HepG2 (cell line): ENCODE results near the gene KLF11. TPM values are rescaled to one million over a fixed set of nuclear protein-coding genes. Genes with fewer than 3 reads are reported as not detected.

Experiments used
- AGO1 ChIP-seq: fragments of 200-400 bp; formaldehyde crosslinking; IDR thresholded peaks from 2 replicates; pipeline ENCODE4 v1.6.1; 2017; ENCODE audit warnings: mild to moderate bottlenecking, low read depth, low read length, moderate library complexity; ENCODE audit not compliant: poor library complexity, severe bottlenecking
- AHR ChIP-seq: IDR thresholded peaks from 2 replicates; pipeline ENCODE4 v1.6.1; 2018; ENCODE audit warnings: missing genetic modification reagents, missing compliant biosample characterization
- ARID5B ChIP-seq: IDR thresholded peaks from 2 replicates; pipeline ENCODE4 v1.4.0; 2020; ENCODE audit warnings: mild to moderate bottlenecking, missing genetic modification reagents
- ATF5 ChIP-seq: sonication (generic); formaldehyde crosslinking; IDR thresholded peaks from 2 replicates; pipeline ENCODE4 v1.4.0; 2020; ENCODE audit warnings: mild to moderate bottlenecking, low read depth, missing genetic modification reagents
- CEBPG ChIP-seq: IDR thresholded peaks from 2 replicates; pipeline ENCODE4 v1.6.1; 2016
- CSRNP2 ChIP-seq: sonication (generic); formaldehyde crosslinking; conservative IDR thresholded peaks from 2 replicates; pipeline ENCODE4 v1.8.0; 2022; ENCODE audit warnings: low read depth, missing genetic modification reagents
- HMGXB3 ChIP-seq: sonication (generic); formaldehyde crosslinking; IDR thresholded peaks from 2 replicates; pipeline ENCODE4 v1.4.0; 2020; ENCODE audit warnings: missing genetic modification reagents, borderline replicate concordance
- JUN ChIP-seq: sonication (generic); formaldehyde crosslinking; IDR thresholded peaks from 2 replicates; pipeline ENCODE4 v1.4.0; 2020; ENCODE audit warnings: mild to moderate bottlenecking, missing genetic modification reagents
- KAT8 ChIP-seq: IDR thresholded peaks from 2 replicates; pipeline ENCODE4 v1.6.1; 2016; ENCODE audit warnings: missing genetic modification reagents, missing compliant biosample characterization
- KLF11 ChIP-seq: IDR thresholded peaks from 2 replicates; pipeline ENCODE4 v1.6.1; 2016; ENCODE audit warnings: missing compliant biosample characterization
- NCOA1 ChIP-seq: sonication (generic); formaldehyde crosslinking; IDR thresholded peaks from 2 replicates; pipeline ENCODE4 v1.9.0; 2021; ENCODE audit warnings: missing genetic modification reagents
- NFE2L1 ChIP-seq: sonication (generic); formaldehyde crosslinking; IDR thresholded peaks from 2 replicates; pipeline ENCODE4 v1.4.0; 2020; ENCODE audit warnings: missing genetic modification reagents, mild to moderate bottlenecking, borderline replicate concordance
- NFKBIZ ChIP-seq: IDR thresholded peaks from 2 replicates; pipeline ENCODE4 v1.6.1; 2018; ENCODE audit warnings: missing genetic modification reagents, missing compliant biosample characterization
- RCOR2 ChIP-seq: IDR thresholded peaks from 2 replicates; pipeline ENCODE4 v1.6.1; 2016; ENCODE audit warnings: missing biosample characterization, missing genetic modification reagents
- SUZ12 ChIP-seq: fragments of 150-350 bp; IDR thresholded peaks from 2 replicates; pipeline ENCODE4 v1.6.1; 2014; ENCODE audit warnings: low read depth, low read length
- ZNF101 ChIP-seq: sonication (generic); formaldehyde crosslinking; IDR thresholded peaks from 2 replicates; pipeline ENCODE4 v1.4.0; 2020; ENCODE audit warnings: mild to moderate bottlenecking, low read depth, missing genetic modification reagents, borderline replicate concordance
- ZNF234 ChIP-seq: sonication (generic); formaldehyde crosslinking; conservative IDR thresholded peaks from 2 replicates; pipeline ENCODE4 v1.5.1; 2020; ENCODE audit warnings: mild to moderate bottlenecking, missing genetic modification reagents
- ZNF30 ChIP-seq: sonication (generic); formaldehyde crosslinking; IDR thresholded peaks from 2 replicates; pipeline ENCODE4 v1.5.0; 2020; ENCODE audit warnings: mild to moderate bottlenecking, missing genetic modification reagents
- ZNF333 ChIP-seq: sonication (generic); formaldehyde crosslinking; IDR thresholded peaks from 2 replicates; pipeline ENCODE4 v1.4.0; 2020; ENCODE audit warnings: mild to moderate bottlenecking, missing genetic modification reagents, borderline replicate concordance
- ZNF766 ChIP-seq: sonication (generic); formaldehyde crosslinking; IDR thresholded peaks from 2 replicates; pipeline ENCODE4 v1.5.0; 2020; ENCODE audit warnings: missing genetic modification reagents, borderline replicate concordance
- polyA plus RNA-seq, 8 experiments: library from polyadenylated mRNA; depleted of rRNA in 3 of 8; stranded (reverse) in 7 of 8; unstranded in 1 of 8; fragments of >200 nt; fragmentation: Illumina TruSeq in 4 of 8; extraction: Trizol in 4 of 8; gene quantifications; 2 replicates each; pipeline versions ENCODE4 v1.2.1 to v1.2.3, GENCODE V29; 2011 to 2016; ENCODE audit warnings: low read depth in 4 of 8, missing spikeins in 1 of 8, mixed read lengths in 1 of 8; ENCODE audit not compliant: insufficient read depth in 1 of 8
- total RNA-seq, 5 experiments: library from RNA; depleted of rRNA; stranded (reverse); fragments of >200 nt; fragmentation: Illumina TruSeq; extraction: Trizol; gene quantifications; 2 replicates each; pipeline ENCODE4 v1.2.3, GENCODE V29; 2016; ENCODE audit warnings: low read depth in 1 of 5

Gene KLF11
- total and polyA plus RNA-seq, 2 of the 13 experiments (the other 11 are each of a cell fraction or from before 2014, with no cell fraction given) = 2.5 to 11.8 TPM

- peak; percentile 50 for TF ChIP-seq ARID5B (CRISPR knock-in tag)
- TF ChIP-seq KLF11 (CRISPR knock-in tag) = peak; percentile 91; the same call in 1 of the 2 replicates
- no peak for TF ChIP-seq CEBPG (CRISPR knock-in tag)
- no peak for TF ChIP-seq AHR (CRISPR knock-in tag)
- TF ChIP-seq ZNF766 (CRISPR knock-in tag) = peak; percentile 98
- no peak for TF ChIP-seq RCOR2
- no peak for TF ChIP-seq NFE2L1 (CRISPR knock-in tag)
- no peak for TF ChIP-seq NCOA1 (CRISPR knock-in tag)
- TF ChIP-seq ZNF30 (CRISPR knock-in tag) = peak; percentile 97; the same call in 1 of the 2 replicates
- 0 out of 2 replicates have a peak, but pooled peaks have one; percentile 33 for TF ChIP-seq KAT8
- no peak for TF ChIP-seq AGO1
- TF ChIP-seq ATF5 = peak; percentile 98
- no peak for TF ChIP-seq SUZ12
- no peak for TF ChIP-seq ZNF101 (CRISPR knock-in tag)
- TF ChIP-seq HMGXB3 (CRISPR knock-in tag) = no peak
- peak; percentile 84 for TF ChIP-seq ZNF333
- peak; percentile 86; the same call in 1 of the 2 replicates for TF ChIP-seq CSRNP2 (CRISPR knock-in tag)
- TF ChIP-seq NFKBIZ (CRISPR knock-in tag) = no peak; the same call in 1 of the 2 replicates
- TF ChIP-seq JUN (CRISPR knock-in tag) = peak; percentile 61; the same call in 1 of the 2 replicates
- peak; percentile 91 for TF ChIP-seq ZNF234
Measured at GRCh38 chr2:10043256-10043905, at the start of gene KLF11 (continued).
